ENCODE measurements around the gene LLGL1. TPM values are rescaled to one million over a fixed set of nuclear protein-coding genes. Genes with fewer than 3 reads are reported as not detected.
A peak's percentile ranks its signal among the peaks of the same experiment; 100 is the strongest.

Gene LLGL1
- total RNA-seq, 1 donor from 2014 or later, result 22.6 TPM

GRCh38 chr17:18185391-18185790 is 40.0 kb upstream of the LLGL1 start:
- peaks cover 68% of the 10 kb centered on the region for H3K4me1 Mint-ChIP-seq (ENCODE audit: low read depth)
- no peaks in the 10 kb centered on the region for H3K27me3 Mint-ChIP-seq (ENCODE audit: insufficient read depth)
- peaks cover 44% of the 10 kb centered on the region for H3K36me3 Mint-ChIP-seq (ENCODE audit: low read depth)
- intact Hi-C loops (cut with micrococcal nuclease), result no loop called here
- no peaks in the 10 kb centered on the region for H3K9me3 Mint-ChIP-seq
- H3K4me3 Mint-ChIP-seq, result peak overlapping the region; percentile 98
- DNase-seq (ENCODE audit: low spot score), result no peak
- H3K27ac Mint-ChIP-seq, result peak overlapping the region; percentile 90

- peak overlapping the region; percentile 98 for H3K4me3 Mint-ChIP-seq
- DNase-seq (ENCODE audit: low spot score), result no peak
- intact Hi-C loops (cut with micrococcal nuclease), result no loop called here
- no peaks in the 10 kb centered on the region for H3K9me3 Mint-ChIP-seq
- peak overlapping the region; percentile 90 for H3K27ac Mint-ChIP-seq
- no peaks in the 10 kb centered on the region for H3K27me3 Mint-ChIP-seq (ENCODE audit: insufficient read depth)
- peaks cover 67% of the 10 kb centered on the region for H3K4me1 Mint-ChIP-seq (ENCODE audit: low read depth)
- H3K36me3 Mint-ChIP-seq (ENCODE audit: low read depth), result peaks cover 46% of the 10 kb centered on the region
These were observed 39.4 kb upstream of the LLGL1 start for GRCh38 chr17:18185832-18186626.

GRCh38 chr17:18186627-18186982 is 38.8 kb upstream of the LLGL1 start:
- Mint-ChIP-seq H3K4me1 (ENCODE audit: low read depth) (peaks cover 67% of the 10 kb centered on the region), H3K9me3 (no peaks in the 10 kb centered on the region), H3K36me3 (ENCODE audit: low read depth) (peaks cover 46% of the 10 kb centered on the region), H3K4me3 (peak overlapping the region; percentile 98), H3K27ac (no peak overlapping the region), H3K27me3 (ENCODE audit: insufficient read depth) (no peaks in the 10 kb centered on the region)
- intact Hi-C loops (cut with micrococcal nuclease), result no loop called here
- DNase-seq (ENCODE audit: low spot score), result no peak

- peaks cover 67% of the 10 kb centered on the region for H3K4me1 Mint-ChIP-seq (ENCODE audit: low read depth)
- H3K4me3 Mint-ChIP-seq, result peak overlapping the region; percentile 98
- H3K9me3 Mint-ChIP-seq, result no peaks in the 10 kb centered on the region
- H3K27me3 Mint-ChIP-seq (ENCODE audit: insufficient read depth), result no peaks in the 10 kb centered on the region
- intact Hi-C loops (cut with micrococcal nuclease), result no loop called here
- H3K27ac Mint-ChIP-seq, result peak overlapping the region; percentile 38
- DNase-seq (ENCODE audit: low spot score), result no peak
- H3K36me3 Mint-ChIP-seq (ENCODE audit: low read depth), result peaks cover 46% of the 10 kb centered on the region
These were observed 38.2 kb upstream of the LLGL1 start for GRCh38 chr17:18187226-18187625.

GRCh38 chr17:18187821-18188761 is 37.3 kb upstream of the LLGL1 start:
- Mint-ChIP-seq H3K9me3 (no peaks in the 10 kb centered on the region), H3K27ac (peak overlapping the region; percentile 49), H3K36me3 (ENCODE audit: low read depth) (peaks cover 49% of the 10 kb centered on the region), H3K27me3 (ENCODE audit: insufficient read depth) (no peaks in the 10 kb centered on the region), H3K4me1 (ENCODE audit: low read depth) (peaks cover 69% of the 10 kb centered on the region), H3K4me3 (peak overlapping the region; percentile 98)
- DNase-seq (ENCODE audit: low spot score), result no peak
- intact Hi-C loops (cut with micrococcal nuclease), result no loop called here

- peak overlapping the region; percentile 40 for H3K27ac Mint-ChIP-seq
- H3K4me1 Mint-ChIP-seq (ENCODE audit: low read depth), result peaks cover 68% of the 10 kb centered on the region
- H3K4me3 Mint-ChIP-seq, result no peak overlapping the region
- no peaks in the 10 kb centered on the region for H3K9me3 Mint-ChIP-seq
- no peaks in the 10 kb centered on the region for H3K27me3 Mint-ChIP-seq (ENCODE audit: insufficient read depth)
- peaks cover 57% of the 10 kb centered on the region for H3K36me3 Mint-ChIP-seq (ENCODE audit: low read depth)
- intact Hi-C loops (cut with micrococcal nuclease), result no loop called here
- no peak for DNase-seq (ENCODE audit: low spot score)
These were observed 34.7 kb upstream of the LLGL1 start for GRCh38 chr17:18190628-18191235.

GRCh38 chr17:18191236-18191667 is 34.2 kb upstream of the LLGL1 start:
- no peaks in the 10 kb centered on the region for H3K27me3 Mint-ChIP-seq (ENCODE audit: insufficient read depth)
- no peaks in the 10 kb centered on the region for H3K9me3 Mint-ChIP-seq
- no peak overlapping the region for H3K4me3 Mint-ChIP-seq
- DNase-seq (ENCODE audit: low spot score), result no peak
- H3K27ac Mint-ChIP-seq, result peak overlapping the region; percentile 56
- intact Hi-C loops (cut with micrococcal nuclease), result no loop called here
- H3K36me3 Mint-ChIP-seq (ENCODE audit: low read depth), result peaks cover 57% of the 10 kb centered on the region
- peaks cover 68% of the 10 kb centered on the region for H3K4me1 Mint-ChIP-seq (ENCODE audit: low read depth)

- no peak for DNase-seq (ENCODE audit: low spot score)
- H3K4me1 Mint-ChIP-seq (ENCODE audit: low read depth), result peaks cover 65% of the 10 kb centered on the region
- H3K27ac Mint-ChIP-seq, result no peak overlapping the region
- H3K9me3 Mint-ChIP-seq, result no peaks in the 10 kb centered on the region
- no peaks in the 10 kb centered on the region for H3K27me3 Mint-ChIP-seq (ENCODE audit: insufficient read depth)
- H3K4me3 Mint-ChIP-seq, result no peak overlapping the region
- peaks cover 57% of the 10 kb centered on the region for H3K36me3 Mint-ChIP-seq (ENCODE audit: low read depth)
- intact Hi-C loops (cut with micrococcal nuclease), result no loop called here
These were observed 33.5 kb upstream of the LLGL1 start for GRCh38 chr17:18191967-18192366.

- no peaks in the 10 kb centered on the region for H3K27me3 Mint-ChIP-seq (ENCODE audit: insufficient read depth)
- H3K4me1 Mint-ChIP-seq (ENCODE audit: low read depth), result peaks cover 57% of the 10 kb centered on the region
- no peak overlapping the region for H3K27ac Mint-ChIP-seq
- no peak overlapping the region for H3K4me3 Mint-ChIP-seq
- intact Hi-C loops (cut with micrococcal nuclease), result no loop called here
- H3K9me3 Mint-ChIP-seq, result no peaks in the 10 kb centered on the region
- DNase-seq (ENCODE audit: low spot score), result no peak
- H3K36me3 Mint-ChIP-seq (ENCODE audit: low read depth), result peaks cover 52% of the 10 kb centered on the region
These were observed 31.0 kb upstream of the LLGL1 start for GRCh38 chr17:18194394-18194793.

GRCh38 chr17:18194804-18195203 is 30.6 kb upstream of the LLGL1 start:
- intact Hi-C loops (cut with micrococcal nuclease), result no loop called here
- Mint-ChIP-seq H3K4me1 (ENCODE audit: low read depth) (peaks cover 53% of the 10 kb centered on the region), H3K27ac (no peak overlapping the region), H3K27me3 (ENCODE audit: insufficient read depth) (no peaks in the 10 kb centered on the region), H3K9me3 (no peaks in the 10 kb centered on the region), H3K36me3 (ENCODE audit: low read depth) (peaks cover 48% of the 10 kb centered on the region), H3K4me3 (no peak overlapping the region)
- DNase-seq (ENCODE audit: low spot score), result no peak

- Mint-ChIP-seq H3K4me3 (no peak overlapping the region), H3K27ac (no peak overlapping the region), H3K4me1 (ENCODE audit: low read depth) (peaks cover 50% of the 10 kb centered on the region), H3K36me3 (ENCODE audit: low read depth) (peaks cover 45% of the 10 kb centered on the region), H3K9me3 (no peaks in the 10 kb centered on the region), H3K27me3 (ENCODE audit: insufficient read depth) (no peaks in the 10 kb centered on the region)
- DNase-seq (ENCODE audit: low spot score), result no peak
- intact Hi-C loops (cut with micrococcal nuclease), result no loop called here
These were observed 30.2 kb upstream of the LLGL1 start for GRCh38 chr17:18195246-18195645.

- H3K4me1 Mint-ChIP-seq (ENCODE audit: low read depth), result peaks cover 37% of the 10 kb centered on the region
- H3K27ac Mint-ChIP-seq, result no peak overlapping the region
- no peaks in the 10 kb centered on the region for H3K9me3 Mint-ChIP-seq
- H3K4me3 Mint-ChIP-seq, result no peak overlapping the region
- H3K36me3 Mint-ChIP-seq (ENCODE audit: low read depth), result peaks cover 45% of the 10 kb centered on the region
- DNase-seq (ENCODE audit: low spot score), result no peak
- H3K27me3 Mint-ChIP-seq (ENCODE audit: insufficient read depth), result no peaks in the 10 kb centered on the region
- intact Hi-C loops (cut with micrococcal nuclease), result no loop called here
These were observed 27.8 kb upstream of the LLGL1 start for GRCh38 chr17:18197535-18198194.
